Hepatocyte (in vitro differentiated cells): ENCODE results near the gene OBSL1.

Experiments used
- EZH2 ChIP-seq: fragments of 200-600 bp; sonication (generic); IDR thresholded peaks from 2 replicates; pipeline ENCODE4 v1.6.1; 2016; ENCODE audit warnings: antibody characterized with exemption, mild to moderate bottlenecking, borderline replicate concordance
- TF ChIP-seq, protein P1 (sequence below): fragments of 200-600 bp; sonication (generic); IDR thresholded peaks from 2 replicates; pipeline ENCODE4 v1.5.1; 2016; ENCODE audit warnings: antibody characterized with exemption, mild to moderate bottlenecking; ENCODE audit not compliant: poor library complexity

DNA sequence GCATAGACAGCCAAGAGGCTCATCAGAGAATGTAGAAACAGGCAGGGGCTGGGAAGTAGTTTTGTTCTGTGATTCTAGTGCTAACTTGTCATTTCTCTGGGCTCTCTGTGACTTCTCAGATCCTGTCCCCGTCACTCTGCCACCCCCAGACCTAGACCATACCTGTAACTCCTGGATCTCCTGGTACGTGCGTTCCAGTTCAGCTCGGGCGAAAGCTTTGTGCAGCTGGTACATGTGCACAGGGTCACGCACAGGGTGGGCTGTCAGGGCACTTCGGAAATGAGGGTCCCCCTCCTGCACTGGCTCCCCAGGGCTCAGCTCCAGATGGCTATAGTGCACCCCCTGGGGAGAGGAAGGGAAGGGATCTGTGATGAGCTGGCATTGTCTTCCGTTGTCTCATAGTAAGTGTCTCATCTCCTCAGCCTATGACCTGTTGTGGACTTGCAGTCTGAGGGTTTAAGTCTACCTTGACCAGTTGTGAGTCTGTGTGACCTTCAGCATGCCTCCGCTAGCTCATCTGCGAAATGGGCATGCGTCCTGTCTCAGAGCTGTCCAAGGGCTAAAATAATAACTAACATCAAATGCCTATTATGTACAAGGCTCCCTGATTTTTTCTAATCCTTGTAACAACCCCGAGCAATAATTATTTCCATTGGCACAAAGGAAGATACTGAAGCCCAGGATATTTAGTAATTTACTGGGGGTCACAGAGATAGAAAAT, 30.4 kb downstream of the OBSL1 start:
- TF ChIP-seq, protein P1, sequence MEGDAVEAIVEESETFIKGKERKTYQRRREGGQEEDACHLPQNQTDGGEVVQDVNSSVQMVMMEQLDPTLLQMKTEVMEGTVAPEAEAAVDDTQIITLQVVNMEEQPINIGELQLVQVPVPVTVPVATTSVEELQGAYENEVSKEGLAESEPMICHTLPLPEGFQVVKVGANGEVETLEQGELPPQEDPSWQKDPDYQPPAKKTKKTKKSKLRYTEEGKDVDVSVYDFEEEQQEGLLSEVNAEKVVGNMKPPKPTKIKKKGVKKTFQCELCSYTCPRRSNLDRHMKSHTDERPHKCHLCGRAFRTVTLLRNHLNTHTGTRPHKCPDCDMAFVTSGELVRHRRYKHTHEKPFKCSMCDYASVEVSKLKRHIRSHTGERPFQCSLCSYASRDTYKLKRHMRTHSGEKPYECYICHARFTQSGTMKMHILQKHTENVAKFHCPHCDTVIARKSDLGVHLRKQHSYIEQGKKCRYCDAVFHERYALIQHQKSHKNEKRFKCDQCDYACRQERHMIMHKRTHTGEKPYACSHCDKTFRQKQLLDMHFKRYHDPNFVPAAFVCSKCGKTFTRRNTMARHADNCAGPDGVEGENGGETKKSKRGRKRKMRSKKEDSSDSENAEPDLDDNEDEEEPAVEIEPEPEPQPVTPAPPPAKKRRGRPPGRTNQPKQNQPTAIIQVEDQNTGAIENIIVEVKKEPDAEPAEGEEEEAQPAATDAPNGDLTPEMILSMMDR, result no peak
- no peak for TF ChIP-seq EZH2
